ENCODE measurements around the gene INSYN2A. TPM values are rescaled to one million over a fixed set of nuclear protein-coding genes. Genes with fewer than 3 reads are reported as not detected.

Gene INSYN2A
- total RNA-seq, 4 donors from 2014 or later = 0.27 TPM; not detected in 3

- H3K36me3 ChIP-seq = no peaks in the 10 kb centered on the region
- no peak for DNase-seq
- H3K4me3 ChIP-seq = no peak overlapping the region
- intact Hi-C loops (cut with DNase I; ENCODE audit: low total_unique reads) = no loop called here
- 92 to 96% methylated on average over 15 to 16 of the region's 16 CpGs for WGBS, 2 donors (ENCODE audit: low coverage in 1 of 2)
- H3K4me1 ChIP-seq = peaks cover 0 to 4% (median 0%) of the 10 kb centered on the region in 4 donors
- no peaks in the 10 kb centered on the region for H3K27me3 ChIP-seq
- TF ChIP-seq POLR2AphosphoS5 (IDR thresholded peaks at IDR 0.05) (no peak), POLR2A (IDR thresholded peaks at IDR 0.05) (no peak), EP300 (IDR thresholded peaks at IDR 0.05; ENCODE audit: low read depth) (no peak)
- TF ChIP-seq, protein P1, sequence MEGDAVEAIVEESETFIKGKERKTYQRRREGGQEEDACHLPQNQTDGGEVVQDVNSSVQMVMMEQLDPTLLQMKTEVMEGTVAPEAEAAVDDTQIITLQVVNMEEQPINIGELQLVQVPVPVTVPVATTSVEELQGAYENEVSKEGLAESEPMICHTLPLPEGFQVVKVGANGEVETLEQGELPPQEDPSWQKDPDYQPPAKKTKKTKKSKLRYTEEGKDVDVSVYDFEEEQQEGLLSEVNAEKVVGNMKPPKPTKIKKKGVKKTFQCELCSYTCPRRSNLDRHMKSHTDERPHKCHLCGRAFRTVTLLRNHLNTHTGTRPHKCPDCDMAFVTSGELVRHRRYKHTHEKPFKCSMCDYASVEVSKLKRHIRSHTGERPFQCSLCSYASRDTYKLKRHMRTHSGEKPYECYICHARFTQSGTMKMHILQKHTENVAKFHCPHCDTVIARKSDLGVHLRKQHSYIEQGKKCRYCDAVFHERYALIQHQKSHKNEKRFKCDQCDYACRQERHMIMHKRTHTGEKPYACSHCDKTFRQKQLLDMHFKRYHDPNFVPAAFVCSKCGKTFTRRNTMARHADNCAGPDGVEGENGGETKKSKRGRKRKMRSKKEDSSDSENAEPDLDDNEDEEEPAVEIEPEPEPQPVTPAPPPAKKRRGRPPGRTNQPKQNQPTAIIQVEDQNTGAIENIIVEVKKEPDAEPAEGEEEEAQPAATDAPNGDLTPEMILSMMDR (IDR thresholded peaks at IDR 0.05) = no peak
- H3K27ac ChIP-seq = no peak overlapping the region
- in situ Hi-C loops (cut with MboI; ENCODE audit: low pct_ligation_motif_present in 1 of 4, low pct_unique_long_range_greater_than_20kb in 1 of 4, low sequenced_read_pairs in 3 of 4) = no loop called here
- H3K9me3 ChIP-seq = no peaks in the 10 kb centered on the region
These were observed 19.7 kb downstream of the INSYN2A start for GRCh38 chr10:127176649-127177048.

GRCh38 chr10:127175357-127176110 is 20.9 kb downstream of the INSYN2A start:
- WGBS, 2 donors (ENCODE audit: low coverage in 1 of 2) = 89 to 95% methylated on average over 3 to 40 of the region's 40 CpGs

DNA sequence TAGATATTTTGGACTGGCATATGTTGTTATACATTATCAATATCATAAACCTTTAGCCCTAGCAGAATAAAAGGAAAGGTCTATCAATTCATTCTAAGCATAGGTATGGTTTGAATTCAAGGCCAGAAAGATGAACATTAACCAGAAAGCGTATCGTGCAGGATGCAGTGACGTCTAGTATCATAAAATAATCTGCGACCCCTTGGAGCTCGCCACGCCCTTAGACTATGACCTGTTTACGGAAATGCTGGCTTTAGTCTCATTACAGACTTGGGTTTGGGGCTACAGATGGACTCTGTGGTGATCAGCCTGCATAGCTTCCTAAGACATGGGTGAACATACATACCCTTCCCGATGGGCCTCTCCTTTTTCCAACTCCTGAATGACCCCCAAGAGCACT is 21.5 kb downstream of the INSYN2A start:
- intact Hi-C loops (cut with DNase I; ENCODE audit: low total_unique reads) = no loop called here
- DNase-seq = no peak
- H3K4me1 ChIP-seq = peaks cover 0 to 4% (median 0%) of the 10 kb centered on the region in 4 donors
- no peaks in the 10 kb centered on the region for H3K9me3 ChIP-seq
- WGBS, 2 donors (ENCODE audit: low coverage in 1 of 2) = 65 to 93% methylated on average over 3 to 8 of the region's 8 CpGs
- no peaks in the 10 kb centered on the region for H3K27me3 ChIP-seq
- in situ Hi-C loops (cut with MboI; ENCODE audit: low pct_ligation_motif_present in 1 of 4, low pct_unique_long_range_greater_than_20kb in 1 of 4, low sequenced_read_pairs in 3 of 4) = no loop called here
- H3K4me3 ChIP-seq = no peak overlapping the region
- TF ChIP-seq POLR2AphosphoS5 (IDR thresholded peaks at IDR 0.05) (no peak), EP300 (IDR thresholded peaks at IDR 0.05; ENCODE audit: low read depth) (no peak), POLR2A (IDR thresholded peaks at IDR 0.05) (no peak)
- TF ChIP-seq, protein P1 (IDR thresholded peaks at IDR 0.05) = no peak
- H3K27ac ChIP-seq = no peak overlapping the region
- no peaks in the 10 kb centered on the region for H3K36me3 ChIP-seq

More at GRCh38 chr10:127175357-127176110, 20.9 kb downstream of the INSYN2A start:
- Histone ChIP-seq H3K27ac (no peak overlapping the region), H3K4me1 (peaks cover 0 to 4% (median 0%) of the 10 kb centered on the region in 4 donors), H3K27me3 (no peaks in the 10 kb centered on the region), H3K36me3 (no peaks in the 10 kb centered on the region), H3K4me3 (no peak overlapping the region), H3K9me3 (no peaks in the 10 kb centered on the region)
- in situ Hi-C loops (cut with MboI; ENCODE audit: low pct_ligation_motif_present in 1 of 4, low pct_unique_long_range_greater_than_20kb in 1 of 4, low sequenced_read_pairs in 3 of 4) = no loop called here
- TF ChIP-seq POLR2AphosphoS5 (IDR thresholded peaks at IDR 0.05) (no peak), POLR2A (IDR thresholded peaks at IDR 0.05) (no peak), EP300 (IDR thresholded peaks at IDR 0.05; ENCODE audit: low read depth) (no peak)
- TF ChIP-seq, protein P1 (IDR thresholded peaks at IDR 0.05) = no peak
- intact Hi-C loops (cut with DNase I; ENCODE audit: low total_unique reads) = no loop called here
- no peak for DNase-seq

DNA sequence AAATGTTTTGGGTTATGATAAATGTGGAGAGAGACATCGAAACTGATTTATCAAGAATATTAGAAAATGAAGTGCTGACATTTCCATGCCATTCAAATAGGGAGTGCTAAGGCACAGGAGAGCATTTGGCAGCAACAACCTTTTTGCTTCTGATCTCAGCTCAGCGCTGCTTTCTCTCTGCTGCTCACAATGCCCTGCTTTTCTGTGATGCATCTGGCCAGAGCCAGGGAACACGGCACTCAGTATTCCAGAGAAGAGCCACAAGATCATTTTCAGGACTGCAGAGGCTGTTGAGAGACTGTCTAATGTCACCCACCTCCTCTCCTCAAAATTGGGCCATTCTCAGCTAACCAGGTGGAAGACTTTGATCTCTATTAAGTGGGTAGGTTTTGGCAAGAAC is 28.1 kb downstream of the INSYN2A start:
- WGBS, 2 donors (ENCODE audit: low coverage in 1 of 2) = 86% methylated on average over 3 of the region's 3 CpGs; no CpG with 5 or more reads in 1 of the 2 donors
- DNase-seq = no peak
- Histone ChIP-seq H3K9me3 (no peaks in the 10 kb centered on the region), H3K36me3 (no peaks in the 10 kb centered on the region), H3K27ac (no peak overlapping the region), H3K4me1 (peaks cover 0 to 6% (median 0%) of the 10 kb centered on the region in 4 donors), H3K4me3 (no peak overlapping the region), H3K27me3 (no peaks in the 10 kb centered on the region)
- intact Hi-C loops (cut with DNase I; ENCODE audit: low total_unique reads) (no loop called here), in situ Hi-C loops (cut with MboI; ENCODE audit: low pct_ligation_motif_present in 1 of 4, low pct_unique_long_range_greater_than_20kb in 1 of 4, low sequenced_read_pairs in 3 of 4) (no loop called here)
- TF ChIP-seq EP300 (IDR thresholded peaks at IDR 0.05; ENCODE audit: low read depth) (no peak), POLR2A (IDR thresholded peaks at IDR 0.05) (no peak), POLR2AphosphoS5 (IDR thresholded peaks at IDR 0.05) (no peak)
- TF ChIP-seq, protein P1 (IDR thresholded peaks at IDR 0.05) = no peak
